Neural progenitor cell (in vitro differentiated cells): Measurements from ENCODE around the gene NTM. TPM values are rescaled to one million over a fixed set of nuclear protein-coding genes. Genes with fewer than 3 reads are reported as not detected.

Experiments
- DNase-seq: peaks from one replicate; pipeline ENCODE4 v3.0.0-alpha.2; 2016; ENCODE audit warnings: low spot score
- H2AFZ ChIP-seq: fragments of 200-600 bp; sonication (generic); replicated peaks from 2 replicates; pipeline ENCODE4 v1.6.1; 2016; ENCODE audit warnings: antibody characterized with exemption
- H3F3A ChIP-seq: fragments of 200-600 bp; sonication (generic); 2 replicates; pipeline ENCODE4 v1.6.1; 2016; ENCODE audit warnings: antibody characterized with exemption, low read depth
- H3K27ac ChIP-seq: fragments of 200-600 bp; sonication (generic); 2 replicates; pipeline ENCODE4 v1.5.1; 2016; ENCODE audit warnings: mild to moderate bottlenecking
- H3K27me3 ChIP-seq: fragments of 200-600 bp; sonication (generic); 2 replicates; pipeline ENCODE4 v1.6.1; 2016; ENCODE audit warnings: mild to moderate bottlenecking, moderate library complexity
- H3K36me3 ChIP-seq: fragments of 200-600 bp; sonication (generic); 2 replicates; pipeline ENCODE4 v1.5.1; 2016
- H3K4me1 ChIP-seq: fragments of 200-600 bp; sonication (generic); 2 replicates; pipeline ENCODE4 v1.6.1; 2016; ENCODE audit warnings: mixed run types
- H3K4me2 ChIP-seq: fragments of 200-600 bp; sonication (generic); 2 replicates; pipeline ENCODE4 v1.6.1; 2016
- H3K4me3 ChIP-seq: fragments of 200-600 bp; sonication (generic); 2 replicates; pipeline ENCODE4 v1.5.1; 2016
- H3K79me2 ChIP-seq: fragments of 200-600 bp; sonication (generic); 2 replicates; pipeline ENCODE4 v1.6.1; 2016; ENCODE audit warnings: low read depth
- H3K9ac ChIP-seq: fragments of 200-600 bp; sonication (generic); 2 replicates; pipeline ENCODE4 v1.6.1; 2016
- H3K9me3 ChIP-seq: fragments of 200-600 bp; sonication (generic); 2 replicates; pipeline ENCODE4 v1.5.1; 2016; ENCODE audit warnings: low read depth
- H4K20me1 ChIP-seq: fragments of 200-600 bp; sonication (generic); 2 replicates; pipeline ENCODE4 v1.6.1; 2016; ENCODE audit warnings: low read depth
- H3K27ac Mint-ChIP-seq: 3 replicates; pipeline ENCODE4 v1.8.0; 2021; ENCODE audit warnings: mixed read lengths
- H3K27me3 Mint-ChIP-seq: 2 replicates; pipeline ENCODE4 v1.8.0; 2022; ENCODE audit warnings: low read depth, mild to moderate bottlenecking, inconsistent platforms, moderate library complexity, mixed read lengths; ENCODE audit not compliant: insufficient read depth
- H3K36me3 Mint-ChIP-seq: 3 replicates; pipeline ENCODE4 v1.8.0; 2021; ENCODE audit warnings: mixed read lengths
- H3K4me1 Mint-ChIP-seq: 3 replicates; pipeline ENCODE4 v1.8.0; 2021; ENCODE audit warnings: mixed read lengths
- H3K4me3 Mint-ChIP-seq: 3 replicates; pipeline ENCODE4 v1.8.0; 2021; ENCODE audit warnings: mild to moderate bottlenecking, moderate library complexity, mixed read lengths
- H3K9me3 Mint-ChIP-seq: 3 replicates; pipeline ENCODE4 v1.8.0; 2020; ENCODE audit warnings: mixed read lengths
- CTCF ChIP-seq: fragments of 200-600 bp; sonication (generic); IDR thresholded peaks from 2 replicates; pipeline ENCODE4 v1.5.1; 2017; ENCODE audit warnings: antibody characterized with exemption, mild to moderate bottlenecking
- EZH2 ChIP-seq: fragments of 200-600 bp; sonication (generic); IDR thresholded peaks from 2 replicates; pipeline ENCODE4 v1.6.1; 2017; ENCODE audit warnings: antibody characterized with exemption, mild to moderate bottlenecking, moderate library complexity
- EZH2phosphoT487 ChIP-seq: fragments of 200-600 bp; sonication (generic); IDR thresholded peaks from 2 replicates; pipeline ENCODE4 v1.6.1; 2017; ENCODE audit warnings: antibody characterized with exemption
- total RNA-seq: library from RNA; depleted of rRNA; stranded (reverse); fragments of >200 nt; gene quantifications from 2 replicates; pipeline ENCODE4 v1.2.3, GENCODE V29; 2015; ENCODE audit warnings: low replicate concordance

The NTM gene
- total RNA-seq, 1 donor from 2014 or later, result 4.3 TPM

GRCh38 chr11:131481303-131481702, 110.9 kb downstream of the NTM start:
- no peaks in the 10 kb centered on the region for H3K36me3 Mint-ChIP-seq
- H3F3A ChIP-seq, result peaks cover 20% of the 10 kb centered on the region

GRCh38 chr11:131481971-131482370, 111.6 kb downstream of the NTM start:
- H3K27me3 ChIP-seq, result no peaks in the 10 kb centered on the region
- H3K4me2 ChIP-seq, result no peak overlapping the region
- no peaks in the 10 kb centered on the region for H3K36me3 Mint-ChIP-seq
- H3K9me3 ChIP-seq, result no peaks in the 10 kb centered on the region
- no peaks in the 10 kb centered on the region for H3K79me2 ChIP-seq
- TF ChIP-seq CTCF (no peak), EZH2 (no peak), EZH2phosphoT487 (no peak)
- peaks cover 20% of the 10 kb centered on the region for H3F3A ChIP-seq
- no peaks in the 10 kb centered on the region for H3K36me3 ChIP-seq
- peaks cover 9% of the 10 kb centered on the region for H4K20me1 ChIP-seq
- H3K4me3 ChIP-seq, result no peak overlapping the region
- peaks cover 29% of the 10 kb centered on the region for H3K4me1 ChIP-seq
- H3K27ac Mint-ChIP-seq, result no peak overlapping the region
- no peaks in the 10 kb centered on the region for H3K9me3 Mint-ChIP-seq
- peaks cover 10% of the 10 kb centered on the region for H3K4me1 Mint-ChIP-seq
- H3K9ac ChIP-seq, result no peak overlapping the region
- DNase-seq, result no peak
- H2AFZ ChIP-seq, result no peak overlapping the region
- H3K27ac ChIP-seq, result no peak overlapping the region
- peaks cover 7% of the 10 kb centered on the region for H3K27me3 Mint-ChIP-seq
- H3K4me3 Mint-ChIP-seq, result no peak overlapping the region

More at GRCh38 chr11:131481303-131481702, 110.9 kb downstream of the NTM start:
- H3K27ac ChIP-seq, result no peak overlapping the region
- H3K79me2 ChIP-seq, result no peaks in the 10 kb centered on the region
- H3K27me3 Mint-ChIP-seq, result peaks cover 7% of the 10 kb centered on the region
- no peaks in the 10 kb centered on the region for H3K36me3 ChIP-seq
- peaks cover 9% of the 10 kb centered on the region for H4K20me1 ChIP-seq
- no peaks in the 10 kb centered on the region for H3K27me3 ChIP-seq
- no peak overlapping the region for H3K4me3 ChIP-seq
- H3K4me1 ChIP-seq, result peaks cover 29% of the 10 kb centered on the region
- no peak for TF ChIP-seq CTCF
- no peak for TF ChIP-seq EZH2
- TF ChIP-seq EZH2phosphoT487, result no peak
- no peaks in the 10 kb centered on the region for H3K9me3 Mint-ChIP-seq
- no peaks in the 10 kb centered on the region for H3K9me3 ChIP-seq
- no peak overlapping the region for H2AFZ ChIP-seq
- H3K27ac Mint-ChIP-seq, result no peak overlapping the region
- peaks cover 10% of the 10 kb centered on the region for H3K4me1 Mint-ChIP-seq
- H3K9ac ChIP-seq, result no peak overlapping the region
- no peak overlapping the region for H3K4me3 Mint-ChIP-seq
- DNase-seq, result no peak
- no peak overlapping the region for H3K4me2 ChIP-seq

- Histone ChIP-seq H2AFZ (no peak overlapping the region), H3K4me2 (peak overlapping the region; percentile 56), H3K27ac (no peak overlapping the region), H3K27me3 (no peaks in the 10 kb centered on the region), H4K20me1 (peaks cover 9% of the 10 kb centered on the region), H3K9me3 (no peaks in the 10 kb centered on the region), H3K9ac (no peak overlapping the region), H3K79me2 (no peaks in the 10 kb centered on the region), H3K36me3 (no peaks in the 10 kb centered on the region), H3F3A (peaks cover 20% of the 10 kb centered on the region), H3K4me3 (no peak overlapping the region), H3K4me1 (peaks cover 29% of the 10 kb centered on the region)
- H3K9me3 Mint-ChIP-seq, result no peaks in the 10 kb centered on the region
- peaks cover 10% of the 10 kb centered on the region for H3K4me1 Mint-ChIP-seq
- peaks cover 7% of the 10 kb centered on the region for H3K27me3 Mint-ChIP-seq
- no peak overlapping the region for H3K4me3 Mint-ChIP-seq
- DNase-seq, result peak; percentile 51
- TF ChIP-seq EZH2phosphoT487 (no peak), EZH2 (no peak), CTCF (no peak)
- no peak overlapping the region for H3K27ac Mint-ChIP-seq
- no peaks in the 10 kb centered on the region for H3K36me3 Mint-ChIP-seq
Measured at GRCh38 chr11:131483453-131483852, 113.0 kb downstream of the NTM start.
